H9 (cell line): ENCODE measurements around the gene ZMYND11. TPM values are rescaled to one million over a fixed set of nuclear protein-coding genes. Genes with fewer than 3 reads are reported as not detected.

Experiments
- DNase-seq: peaks from one replicate; pipeline ENCODE4 v3.0.0-alpha.2; 2017
- H2AFZ ChIP-seq: one replicate; pipeline ENCODE4 v1.6.1; 2013; ENCODE audit warnings: mild to moderate bottlenecking, low read length, control low read depth, moderate library complexity
- H2AK5ac ChIP-seq: 2 replicates; pipeline ENCODE4 v1.6.1; 2013; ENCODE audit warnings: low read length, control low read depth, mixed read lengths; ENCODE audit not compliant: insufficient read length
- H2BK120ac ChIP-seq: one replicate; pipeline ENCODE4 v1.6.1; 2013; ENCODE audit warnings: low read depth, mild to moderate bottlenecking, low read length, control low read depth, inconsistent platforms; ENCODE audit not compliant: poor library complexity, severe bottlenecking
- H2BK12ac ChIP-seq: 2 replicates; pipeline ENCODE4 v1.6.1; 2013; ENCODE audit warnings: low read length, control low read depth, mixed read lengths, low read depth; ENCODE audit not compliant: insufficient read length
- H2BK15ac ChIP-seq: 2 replicates; pipeline ENCODE4 v1.6.1; 2013; ENCODE audit warnings: low read depth, low read length, control low read depth
- H2BK20ac ChIP-seq: one replicate; pipeline ENCODE4 v1.6.1; 2013; ENCODE audit warnings: low read depth, mild to moderate bottlenecking, low read length, control low read depth, inconsistent platforms; ENCODE audit not compliant: poor library complexity, severe bottlenecking
- H2BK5ac ChIP-seq: 2 replicates; pipeline ENCODE4 v1.6.1; 2013; ENCODE audit warnings: low read length, control low read depth, mixed read lengths; ENCODE audit not compliant: insufficient read length
- H3K14ac ChIP-seq: 2 replicates; pipeline ENCODE4 v1.6.1; 2013; ENCODE audit warnings: low read length, control low read depth; ENCODE audit not compliant: insufficient read depth
- H3K18ac ChIP-seq: 2 replicates; pipeline ENCODE4 v1.6.1; 2013; ENCODE audit warnings: low read depth, mild to moderate bottlenecking, mixed read lengths, low read length, control low read depth; ENCODE audit not compliant: insufficient read length
- H3K23ac ChIP-seq: 2 replicates; pipeline ENCODE4 v1.6.1; 2013; ENCODE audit warnings: low read length, control low read depth, mixed read lengths, low read depth; ENCODE audit not compliant: insufficient read length
- H3K23me2 ChIP-seq: 2 replicates; pipeline ENCODE4 v1.6.1; 2013; ENCODE audit warnings: low read depth, mild to moderate bottlenecking, mixed read lengths, low read length, control low read depth; ENCODE audit not compliant: insufficient read length, poor library complexity, severe bottlenecking
- H3K27ac ChIP-seq: 2 replicates; pipeline ENCODE4 v1.5.1; 2013; ENCODE audit warnings: low read length, control low read depth, mixed read lengths, low read depth; ENCODE audit not compliant: insufficient read length
- H3K27me3 ChIP-seq: 2 replicates; pipeline ENCODE4 v1.6.1; 2013; ENCODE audit warnings: low read length, control low read depth, inconsistent platforms; ENCODE audit not compliant: insufficient read depth
- H3K4ac ChIP-seq: 2 replicates; pipeline ENCODE4 v1.6.1; 2013; ENCODE audit warnings: low read depth, mild to moderate bottlenecking, control low read depth, inconsistent platforms, low read length, moderate library complexity
- H3K4me1 ChIP-seq: 2 replicates; pipeline ENCODE4 v1.6.1; 2013; ENCODE audit warnings: low read length, control low read depth, inconsistent platforms; ENCODE audit not compliant: insufficient read depth
- H3K4me2 ChIP-seq: 2 replicates; pipeline ENCODE4 v1.6.1; 2013; ENCODE audit warnings: low read length, control low read depth, mixed read lengths; ENCODE audit not compliant: insufficient read length, insufficient read depth
- H3K56ac ChIP-seq: 2 replicates; pipeline ENCODE4 v1.6.1; 2013; ENCODE audit warnings: low read depth, mild to moderate bottlenecking, mixed read lengths, low read length, control low read depth; ENCODE audit not compliant: insufficient read length
- H3K79me1 ChIP-seq: 2 replicates; pipeline ENCODE4 v1.6.1; 2013; ENCODE audit warnings: low read depth, mild to moderate bottlenecking, moderate library complexity, low read length, control low read depth, inconsistent platforms; ENCODE audit not compliant: insufficient read depth, poor library complexity, severe bottlenecking
- H3K79me2 ChIP-seq: 2 replicates; pipeline ENCODE4 v1.6.1; 2013; ENCODE audit warnings: low read length, control low read depth, inconsistent platforms; ENCODE audit not compliant: insufficient read depth
- H3K9ac ChIP-seq: 2 replicates; pipeline ENCODE4 v1.6.1; 2013; ENCODE audit warnings: low read length, control low read depth, mixed read lengths; ENCODE audit not compliant: insufficient read length; ENCODE audit errors: extremely low read depth
- H3K9me3 ChIP-seq: one replicate; pipeline ENCODE4 v1.6.1; 2013; ENCODE audit warnings: low read depth, low read length, inconsistent platforms; ENCODE audit not compliant: control insufficient read depth
- H3T11ph ChIP-seq: one replicate; pipeline ENCODE4 v1.6.1; 2013; ENCODE audit warnings: mild to moderate bottlenecking, low read length, control low read depth, inconsistent platforms
- H4K20me1 ChIP-seq: one replicate; pipeline ENCODE4 v1.6.1; 2013; ENCODE audit not compliant: control insufficient read depth, insufficient read length, insufficient read depth
- H4K5ac ChIP-seq: 2 replicates; pipeline ENCODE4 v1.6.1; 2013; ENCODE audit warnings: low read depth, mild to moderate bottlenecking, mixed read lengths, low read length, control low read depth; ENCODE audit not compliant: insufficient read length
- H4K8ac ChIP-seq: replicated peaks from 2 replicates; pipeline ENCODE4 v1.6.1; 2013; ENCODE audit warnings: low read length, control low read depth, mixed read lengths, low read depth; ENCODE audit not compliant: insufficient read length
- H4K91ac ChIP-seq: 2 replicates; pipeline ENCODE4 v1.6.1; 2013; ENCODE audit warnings: low read depth, mild to moderate bottlenecking, moderate library complexity, mixed read lengths, low read length, control low read depth; ENCODE audit not compliant: insufficient read length
- H3K27ac Mint-ChIP-seq, 3 experiments: 2 replicates in 2 of 3; 3 replicates in 1 of 3; pipeline ENCODE4 v1.8.0; 2020 to 2021; ENCODE audit warnings: mixed read lengths in 3 of 3, mild to moderate bottlenecking in 1 of 3, moderate library complexity in 1 of 3
- H3K27me3 Mint-ChIP-seq: 2 replicates; pipeline ENCODE4 v1.8.0; 2021; ENCODE audit warnings: low read depth, mild to moderate bottlenecking, moderate library complexity, mixed read lengths
- H3K36me3 Mint-ChIP-seq, 3 experiments: 2 replicates in 2 of 3; 3 replicates in 1 of 3; pipeline ENCODE4 v1.8.0; 2020 to 2021; ENCODE audit warnings: low read depth in 3 of 3, mixed read lengths in 3 of 3; ENCODE audit not compliant: insufficient read depth in 1 of 3
- H3K4me1 Mint-ChIP-seq, 2 experiments: 2 replicates each; pipeline ENCODE4 v1.8.0; 2020; ENCODE audit warnings: mixed read lengths in 2 of 2
- H3K4me3 Mint-ChIP-seq, 2 experiments: 2 replicates in 1 of 2; 3 replicates in 1 of 2; pipeline ENCODE4 v1.8.0; 2020 to 2021; ENCODE audit warnings: mild to moderate bottlenecking in 2 of 2, mixed read lengths in 2 of 2, moderate library complexity in 1 of 2
- H3K9me3 Mint-ChIP-seq, 2 experiments: 2 replicates in 1 of 2; 3 replicates in 1 of 2; pipeline ENCODE4 v1.8.0; 2020; ENCODE audit warnings: mild to moderate bottlenecking in 2 of 2, mixed read lengths in 2 of 2, moderate library complexity in 1 of 2
- WGBS: extraction: QIAGEN DNeasy Blood & Tissue Kit; methylation state at CpG from one replicate; pipeline ENCODE4 v1.1.7; 2013; ENCODE audit warnings: missing lambda C conversion rate, low lambda C conversion rate, mixed read lengths; ENCODE audit not compliant: insufficient read length; ENCODE audit errors: extremely low coverage; 5-methylcytosine and 5-hydroxymethylcytosine counted together
- total RNA-seq: library from RNA; stranded (reverse); gene quantifications from 2 replicates; pipeline ENCODE4 v1.2.1, GENCODE V29; 2021
- TF ChIP-seq, protein P1 (sequence below): fragments of 200-600 bp; sonication (generic); conservative IDR thresholded peaks from 3 replicates; pipeline ENCODE4 v1.8.0; 2021; ENCODE audit warnings: antibody characterized with exemption, mild to moderate bottlenecking

Gene ZMYND11
- total RNA-seq, 1 experiment from 2014 or later = 33.7 TPM

DNA sequence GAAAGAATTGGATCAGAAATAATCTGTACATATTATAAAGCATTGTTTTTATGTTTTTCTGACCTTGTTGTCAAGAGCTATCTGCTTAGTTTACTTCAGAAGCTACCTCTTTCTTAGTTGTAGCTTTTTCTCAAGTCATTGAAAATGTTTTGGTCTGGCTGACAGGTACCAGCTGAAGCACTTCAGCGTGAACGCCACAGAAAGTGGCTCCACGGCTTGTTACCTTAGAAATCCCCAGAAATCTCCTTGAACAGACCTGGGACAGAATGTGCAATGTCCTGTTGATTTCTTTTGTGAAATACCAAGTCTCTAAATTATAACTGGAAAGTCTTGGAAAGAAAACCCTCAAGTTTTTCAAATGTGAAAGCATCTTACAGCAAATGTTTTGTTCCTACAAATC, 96.8 kb downstream of the ZMYND11 start:
- Histone ChIP-seq H3K14ac (no peak overlapping the region), H3K9ac (no peak overlapping the region), H3K79me1 (no peaks in the 10 kb centered on the region), H3K4me2 (no peak overlapping the region), H2BK120ac (no peak overlapping the region), H4K5ac (no peak overlapping the region), H3T11ph (no peak overlapping the region), H3K23ac (no peak overlapping the region), H3K9me3 (no peaks in the 10 kb centered on the region), H3K4ac (no peak overlapping the region), H2AFZ (no peak overlapping the region), H3K23me2 (no peaks in the 10 kb centered on the region), H2BK15ac (no peak overlapping the region), H4K8ac (no peak overlapping the region), H3K4me1 (no peaks in the 10 kb centered on the region), H4K20me1 (no peaks in the 10 kb centered on the region), H3K56ac (no peak overlapping the region), H2BK20ac (no peak overlapping the region), H4K91ac (no peak overlapping the region), H2AK5ac (no peak overlapping the region), H3K27ac (no peak overlapping the region), H2BK5ac (no peak overlapping the region), H3K18ac (no peak overlapping the region), H2BK12ac (no peak overlapping the region), H3K27me3 (no peaks in the 10 kb centered on the region), H3K79me2 (no peaks in the 10 kb centered on the region)
- peaks cover 0 to 10% of the 10 kb centered on the region in 2 experiments; a peak in 1 of 4 replicates for H3K4me1 Mint-ChIP-seq
- no peak overlapping the region for H3K27ac Mint-ChIP-seq
- DNase-seq = no peak
- no peaks in the 10 kb centered on the region for H3K27me3 Mint-ChIP-seq
- peaks cover 0 to 4% (median 0%) of the 10 kb centered on the region in 3 experiments; a peak in 3 of 7 replicates for H3K36me3 Mint-ChIP-seq
- no CpG with 5 or more reads among the region's 3 CpGs for WGBS
- H3K4me3 Mint-ChIP-seq = no peak overlapping the region
- H3K9me3 Mint-ChIP-seq = no peaks in the 10 kb centered on the region
- TF ChIP-seq, protein P1, sequence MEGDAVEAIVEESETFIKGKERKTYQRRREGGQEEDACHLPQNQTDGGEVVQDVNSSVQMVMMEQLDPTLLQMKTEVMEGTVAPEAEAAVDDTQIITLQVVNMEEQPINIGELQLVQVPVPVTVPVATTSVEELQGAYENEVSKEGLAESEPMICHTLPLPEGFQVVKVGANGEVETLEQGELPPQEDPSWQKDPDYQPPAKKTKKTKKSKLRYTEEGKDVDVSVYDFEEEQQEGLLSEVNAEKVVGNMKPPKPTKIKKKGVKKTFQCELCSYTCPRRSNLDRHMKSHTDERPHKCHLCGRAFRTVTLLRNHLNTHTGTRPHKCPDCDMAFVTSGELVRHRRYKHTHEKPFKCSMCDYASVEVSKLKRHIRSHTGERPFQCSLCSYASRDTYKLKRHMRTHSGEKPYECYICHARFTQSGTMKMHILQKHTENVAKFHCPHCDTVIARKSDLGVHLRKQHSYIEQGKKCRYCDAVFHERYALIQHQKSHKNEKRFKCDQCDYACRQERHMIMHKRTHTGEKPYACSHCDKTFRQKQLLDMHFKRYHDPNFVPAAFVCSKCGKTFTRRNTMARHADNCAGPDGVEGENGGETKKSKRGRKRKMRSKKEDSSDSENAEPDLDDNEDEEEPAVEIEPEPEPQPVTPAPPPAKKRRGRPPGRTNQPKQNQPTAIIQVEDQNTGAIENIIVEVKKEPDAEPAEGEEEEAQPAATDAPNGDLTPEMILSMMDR = no peak
